CD4-positive, alpha-beta T cell treated with Interleukin-15 for 1 hour (primary cell): Measurements from ENCODE around the gene RPP38.

Source experiments
- DNase-seq: peaks from one replicate; pipeline ENCODE4 v3.0.0-alpha.2; 2020

Gene RPP38

GRCh38 chr10:15097011-15097812 is at the start of gene RPP38:
Gene RPP38, plus strand, starts transcription at chr10:15097355. Its CDS starts 5,960 bp downstream, at chr10:15103315.
- DNase-seq, result peak; percentile 94

GRCh38 chr10:15049533-15049932 is 47.6 kb upstream of the RPP38 start:
- no peak for DNase-seq

- DNase-seq, result no peak
These were observed 45.0 kb upstream of the RPP38 start for GRCh38 chr10:15052121-15052520.

GRCh38 chr10:15053061-15053460 is 44.1 kb upstream of the RPP38 start:
- DNase-seq, result no peak

GRCh38 chr10:15058689-15059088 is 38.5 kb upstream of the RPP38 start:
- no peak for DNase-seq

- no peak for DNase-seq
These were observed 37.2 kb upstream of the RPP38 start for GRCh38 chr10:15059914-15060313.

GRCh38 chr10:15060638-15061037 is 36.5 kb upstream of the RPP38 start:
- DNase-seq, result no peak

GRCh38 chr10:15067154-15067553 is 30.0 kb upstream of the RPP38 start:
- DNase-seq, result no peak

- DNase-seq, result no peak
These were observed 28.4 kb upstream of the RPP38 start for GRCh38 chr10:15068802-15069201.

- no peak for DNase-seq
These were observed 27.9 kb upstream of the RPP38 start for GRCh38 chr10:15069230-15069629.

GRCh38 chr10:15072358-15072757 is 24.8 kb upstream of the RPP38 start:
- no peak for DNase-seq

- no peak for DNase-seq
These were observed 21.7 kb upstream of the RPP38 start for GRCh38 chr10:15075421-15075820.

GRCh38 chr10:15083674-15084501 is 13.3 kb upstream of the RPP38 start:
- no peak for DNase-seq

- DNase-seq, result no peak
These were observed 12.6 kb upstream of the RPP38 start for GRCh38 chr10:15084502-15084922.

- DNase-seq, result peak; percentile 71
These were observed 8.5 kb upstream of the RPP38 start, which contains the start of gene ACBD7 for GRCh38 chr10:15088428-15089261. Gene ACBD7, minus strand, starts transcription at chr10:15088776. Its CDS starts 48 bp downstream, at chr10:15088728.

GRCh38 chr10:15091418-15091817 is 5.7 kb upstream of the RPP38 start:
- DNase-seq, result no peak

GRCh38 chr10:15092855-15093408 is 4.2 kb upstream of the RPP38 start:
- no peak for DNase-seq

- no peak for DNase-seq
These were observed 519 bp upstream of the RPP38 start for GRCh38 chr10:15096661-15097010.

- no peak for DNase-seq
These were observed 2.7 kb downstream of the RPP38 start for GRCh38 chr10:15099886-15100285.

- no peak for DNase-seq
These were observed 6.4 kb downstream of the RPP38 start for GRCh38 chr10:15103513-15103912.

- peak; percentile 58 for DNase-seq
These were observed 9.3 kb downstream of the RPP38 start for GRCh38 chr10:15106352-15107013.

- no peak for DNase-seq
These were observed 15.5 kb downstream of the RPP38 start for GRCh38 chr10:15112657-15113056.
